WI38 (cell line): ENCODE data around the gene RAB3IL1.

Experiments
- H3K4me3 ChIP-seq: 2 replicates; pipeline ENCODE4 v1.5.1; 2011; ENCODE audit warnings: low read depth, mild to moderate bottlenecking, control low read depth, low read length
- TF ChIP-seq, protein P1 (sequence below): IDR thresholded peaks from 2 replicates; pipeline ENCODE4 v1.5.1; 2012; ENCODE audit warnings: low read depth, mild to moderate bottlenecking, control low read depth, low read length

The RAB3IL1 gene

DNA sequence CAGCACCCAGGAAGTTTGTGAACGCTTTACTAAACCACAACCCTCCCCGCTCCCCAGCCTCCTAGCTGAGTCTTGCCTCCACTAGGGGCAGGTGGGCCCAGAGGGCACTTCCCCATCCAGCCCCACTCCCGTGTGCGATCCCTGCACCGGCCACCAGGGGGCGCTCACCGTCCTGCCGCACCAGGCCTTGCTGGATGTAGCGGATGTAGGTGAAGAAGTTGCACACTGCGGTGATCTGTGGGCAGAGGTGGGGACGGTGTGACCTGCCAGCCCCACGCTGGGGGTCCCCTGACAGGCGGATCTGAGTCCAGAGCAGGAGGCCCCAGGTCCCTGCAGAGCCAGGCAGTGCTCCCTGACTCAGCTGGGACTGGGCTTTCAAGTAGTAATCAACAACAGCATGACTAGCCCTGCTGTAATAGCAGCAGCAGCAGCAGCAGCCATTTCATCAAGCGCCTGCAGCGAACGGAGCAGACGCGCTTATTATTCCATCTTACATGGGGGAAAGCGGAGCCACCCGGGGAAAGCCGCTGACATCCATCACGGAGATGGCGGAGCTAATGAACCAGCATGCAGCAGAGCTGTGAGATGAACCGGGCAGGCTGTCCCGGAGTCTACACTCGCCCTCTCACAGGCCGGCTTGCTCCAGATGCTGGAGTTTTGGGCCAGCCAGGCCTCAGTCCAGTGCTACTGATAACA, 18.1 kb downstream of the RAB3IL1 start:
- TF ChIP-seq, protein P1, sequence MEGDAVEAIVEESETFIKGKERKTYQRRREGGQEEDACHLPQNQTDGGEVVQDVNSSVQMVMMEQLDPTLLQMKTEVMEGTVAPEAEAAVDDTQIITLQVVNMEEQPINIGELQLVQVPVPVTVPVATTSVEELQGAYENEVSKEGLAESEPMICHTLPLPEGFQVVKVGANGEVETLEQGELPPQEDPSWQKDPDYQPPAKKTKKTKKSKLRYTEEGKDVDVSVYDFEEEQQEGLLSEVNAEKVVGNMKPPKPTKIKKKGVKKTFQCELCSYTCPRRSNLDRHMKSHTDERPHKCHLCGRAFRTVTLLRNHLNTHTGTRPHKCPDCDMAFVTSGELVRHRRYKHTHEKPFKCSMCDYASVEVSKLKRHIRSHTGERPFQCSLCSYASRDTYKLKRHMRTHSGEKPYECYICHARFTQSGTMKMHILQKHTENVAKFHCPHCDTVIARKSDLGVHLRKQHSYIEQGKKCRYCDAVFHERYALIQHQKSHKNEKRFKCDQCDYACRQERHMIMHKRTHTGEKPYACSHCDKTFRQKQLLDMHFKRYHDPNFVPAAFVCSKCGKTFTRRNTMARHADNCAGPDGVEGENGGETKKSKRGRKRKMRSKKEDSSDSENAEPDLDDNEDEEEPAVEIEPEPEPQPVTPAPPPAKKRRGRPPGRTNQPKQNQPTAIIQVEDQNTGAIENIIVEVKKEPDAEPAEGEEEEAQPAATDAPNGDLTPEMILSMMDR = peak; percentile 97
- no peak overlapping the region for H3K4me3 ChIP-seq

DNA sequence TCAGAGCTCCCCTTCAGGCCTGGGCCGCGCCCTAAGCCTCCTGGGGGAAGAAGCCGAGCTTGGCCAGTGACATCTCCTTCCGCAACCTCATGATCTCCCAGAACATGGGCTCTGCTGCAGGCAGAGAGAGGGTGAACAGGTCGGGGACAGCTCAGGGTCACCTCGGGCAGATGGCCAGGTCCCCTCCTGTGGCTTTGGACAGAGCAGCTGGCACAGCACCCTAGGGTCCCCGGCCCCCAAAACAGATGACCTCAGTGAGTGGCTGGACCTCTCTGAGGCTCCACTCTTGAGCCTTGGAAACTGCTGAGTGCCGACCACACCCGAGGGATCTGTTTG, 19.2 kb downstream of the RAB3IL1 start:
- H3K4me3 ChIP-seq = no peak overlapping the region
- TF ChIP-seq, protein P1 = no peak

DNA sequence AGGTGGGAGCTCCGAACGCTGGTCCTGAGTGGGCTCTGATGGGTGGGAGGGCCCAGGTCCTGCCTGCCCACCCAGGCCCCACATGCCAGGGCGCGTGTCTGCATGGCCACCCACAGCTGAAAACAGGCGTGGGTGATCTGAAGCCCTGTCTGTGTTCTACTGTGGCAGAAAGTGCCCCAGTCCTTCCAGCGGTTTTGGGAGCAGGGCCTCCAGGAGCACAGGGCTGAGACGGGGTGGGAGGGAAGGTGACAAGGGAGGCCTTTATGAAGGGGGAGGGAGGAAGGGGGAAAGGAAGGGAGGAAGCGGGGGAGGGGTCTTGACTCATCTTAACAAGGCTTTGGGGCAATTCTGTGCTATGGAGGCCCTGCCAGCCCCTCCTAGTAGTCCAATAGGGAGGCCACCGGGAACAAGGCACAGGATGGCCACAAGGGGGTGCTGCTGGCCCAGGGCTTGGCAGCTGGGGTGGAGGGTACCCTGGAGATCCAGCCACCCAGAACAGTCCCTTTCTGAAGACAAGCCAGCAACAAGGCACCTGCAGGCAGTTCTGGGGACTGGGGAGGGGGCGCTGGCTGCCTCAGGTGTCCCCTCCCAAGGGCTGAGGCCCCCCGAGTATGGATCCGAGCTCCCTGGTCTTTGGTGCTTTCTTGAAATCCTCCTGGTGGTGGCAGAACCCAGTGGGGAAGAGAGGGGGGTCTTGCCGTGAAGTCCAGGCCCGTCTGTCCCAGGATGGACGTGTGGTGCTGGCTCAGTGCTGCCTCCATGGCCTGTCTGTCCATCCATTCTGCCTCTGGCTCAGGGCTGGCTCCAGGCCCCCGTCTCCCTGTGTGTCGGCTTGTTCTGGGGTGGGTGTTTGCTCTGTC, 19.7 kb downstream of the RAB3IL1 start:
- TF ChIP-seq, protein P1 = peak; percentile 83
- no peak overlapping the region for H3K4me3 ChIP-seq

DNA sequence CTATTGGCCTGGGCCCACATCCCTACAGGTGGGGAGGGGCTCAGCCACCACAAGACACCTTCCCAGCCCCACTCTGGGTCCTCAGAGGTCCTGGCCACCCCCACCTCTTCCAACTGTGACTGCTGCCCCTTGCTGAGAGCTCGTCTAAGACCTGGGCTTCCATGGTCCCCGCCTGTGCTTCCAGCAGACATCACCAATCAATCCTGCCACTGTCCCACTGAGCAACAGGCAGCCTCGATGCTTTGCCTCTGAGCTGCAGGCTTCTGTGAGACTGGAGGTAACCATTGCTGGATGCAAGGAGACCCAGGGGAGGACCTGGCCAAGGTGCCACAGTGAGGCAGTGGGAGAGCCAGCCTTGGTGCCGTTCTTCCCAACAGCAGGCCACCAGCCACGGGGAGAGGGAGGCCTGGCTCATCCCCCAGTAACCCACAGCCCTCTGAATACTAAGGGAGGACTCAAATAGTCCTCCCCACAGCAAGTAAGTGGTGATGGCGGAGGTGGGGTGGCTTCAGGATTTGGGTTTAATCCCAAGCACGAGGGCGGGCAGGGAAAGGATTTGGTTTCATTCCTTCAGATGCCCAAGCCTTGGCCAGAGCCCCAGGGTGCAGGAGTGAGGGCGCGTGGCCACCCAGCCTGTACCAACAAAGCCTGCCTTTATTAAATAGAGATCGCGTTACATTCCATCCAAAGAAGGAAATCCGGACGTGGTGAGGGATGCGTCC, 20.5 kb downstream of the RAB3IL1 start:
- no peak overlapping the region for H3K4me3 ChIP-seq
- TF ChIP-seq, protein P1 = no peak

DNA sequence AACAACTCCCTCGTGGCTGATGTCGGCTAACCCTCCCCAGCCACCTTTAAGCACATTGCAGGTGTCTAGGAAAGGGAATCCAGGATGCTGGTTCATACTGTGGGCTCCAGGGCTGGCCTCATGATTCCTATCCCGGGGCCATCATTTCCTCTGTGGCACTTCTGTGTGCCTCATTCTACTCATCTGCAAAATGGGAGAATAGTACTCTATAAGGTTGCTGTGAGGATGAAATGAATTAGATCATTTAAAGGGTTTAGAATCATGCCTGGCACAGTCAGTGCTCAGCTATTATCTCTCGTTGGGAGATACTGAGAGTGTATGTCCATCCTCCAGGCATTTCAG, 21.7 kb downstream of the RAB3IL1 start:
- TF ChIP-seq, protein P1 = no peak
- no peak overlapping the region for H3K4me3 ChIP-seq

DNA sequence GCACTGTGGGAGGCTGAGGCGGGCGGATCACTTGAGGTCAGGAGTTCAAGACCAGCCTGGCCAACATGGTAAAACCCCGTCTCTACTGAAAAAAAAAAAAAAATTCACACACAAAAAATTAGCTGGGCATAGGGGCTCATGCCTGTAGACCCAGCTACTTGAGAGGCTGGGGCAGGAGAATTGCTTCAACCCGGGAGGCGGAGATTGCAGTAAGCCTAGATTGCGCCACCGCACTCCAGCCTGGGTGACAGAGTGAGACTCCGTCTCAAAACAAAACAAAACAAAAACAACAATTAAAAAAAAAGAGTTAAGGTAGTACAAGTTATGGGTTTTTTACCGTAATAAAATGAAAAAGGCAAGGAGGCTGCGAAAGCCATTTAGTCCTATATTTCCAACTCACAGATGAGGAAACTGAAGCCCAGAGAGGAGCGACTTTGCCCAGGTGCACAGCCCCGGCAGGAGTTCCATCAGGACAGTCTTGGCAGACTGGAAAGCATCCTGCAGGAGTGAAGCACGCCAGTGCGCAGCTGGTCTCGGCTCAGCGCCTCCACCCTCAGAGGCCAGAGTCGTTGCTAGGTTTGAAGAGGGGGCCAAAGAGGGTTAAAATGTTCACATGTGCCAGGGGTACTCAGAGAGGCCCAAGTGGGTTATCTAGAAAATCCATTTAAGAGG, 22.2 kb downstream of the RAB3IL1 start:
- no peak overlapping the region for H3K4me3 ChIP-seq
- TF ChIP-seq, protein P1 = no peak
